ENCODE measurements around the gene TSGA10IP.
A peak's percentile ranks its signal among the peaks of the same experiment; 100 is the strongest.
"Not testable (repeated sequence)": the region's sequence is repeated elsewhere in the genome, so short reads cannot be mapped to it uniquely, and the experiment has no call there.

Gene TSGA10IP

GRCh38 chr11:65944767-65945166, 513 bp upstream of the TSGA10IP start:
- H2AFZ ChIP-seq (ENCODE audit: low read depth, low read length): no peak overlapping the region

GRCh38 chr11:65945941-65946558, 770 bp downstream of the TSGA10IP start:
- Histone ChIP-seq H3K9me3 (ENCODE audit: low read length) (no peaks in the 10 kb centered on the region), H3K4me3 (ENCODE audit: low read length) (peak overlapping the region; percentile 21), H2AFZ (ENCODE audit: low read depth, low read length) (no peak overlapping the region), H3K27me3 (ENCODE audit: insufficient read depth, low read length) (no peaks in the 10 kb centered on the region), H3K4me1 (ENCODE audit: insufficient read depth, low read length) (peaks cover 17% of the 10 kb centered on the region), H3K36me3 (ENCODE audit: insufficient read depth, low read length) (no peaks in the 10 kb centered on the region)

More at GRCh38 chr11:65944767-65945166, 513 bp upstream of the TSGA10IP start:
- H3K27me3 ChIP-seq (ENCODE audit: insufficient read depth, low read length): no peaks in the 10 kb centered on the region
- H3K4me3 ChIP-seq (ENCODE audit: low read length): no peak overlapping the region
- H3K9me3 ChIP-seq (ENCODE audit: low read length): no peaks in the 10 kb centered on the region
- peaks cover 17% of the 10 kb centered on the region for H3K4me1 ChIP-seq (ENCODE audit: insufficient read depth, low read length)
- no peaks in the 10 kb centered on the region for H3K36me3 ChIP-seq (ENCODE audit: insufficient read depth, low read length)

GRCh38 chr11:65946655-65947054, 1.4 kb downstream of the TSGA10IP start:
- Histone ChIP-seq H3K4me1 (ENCODE audit: insufficient read depth, low read length) (peaks cover 17% of the 10 kb centered on the region), H2AFZ (ENCODE audit: low read depth, low read length) (no peak overlapping the region), H3K9me3 (ENCODE audit: low read length) (no peaks in the 10 kb centered on the region), H3K4me3 (ENCODE audit: low read length) (no peak overlapping the region), H3K27me3 (ENCODE audit: insufficient read depth, low read length) (no peaks in the 10 kb centered on the region), H3K36me3 (ENCODE audit: insufficient read depth, low read length) (no peaks in the 10 kb centered on the region)

GRCh38 chr11:65947133-65947532, 1.9 kb downstream of the TSGA10IP start:
- no peaks in the 10 kb centered on the region for H3K36me3 ChIP-seq (ENCODE audit: insufficient read depth, low read length)
- H3K4me3 ChIP-seq (ENCODE audit: low read length): no peak overlapping the region
- H3K9me3 ChIP-seq (ENCODE audit: low read length): no peaks in the 10 kb centered on the region
- no peaks in the 10 kb centered on the region for H3K27me3 ChIP-seq (ENCODE audit: insufficient read depth, low read length)
- H3K4me1 ChIP-seq (ENCODE audit: insufficient read depth, low read length): peaks cover 17% of the 10 kb centered on the region
- H2AFZ ChIP-seq (ENCODE audit: low read depth, low read length): no peak overlapping the region

- H3K9me3 ChIP-seq (ENCODE audit: low read length): no peaks in the 10 kb centered on the region
- H3K4me1 ChIP-seq (ENCODE audit: insufficient read depth, low read length): peaks cover 17% of the 10 kb centered on the region
- H3K27me3 ChIP-seq (ENCODE audit: insufficient read depth, low read length): no peaks in the 10 kb centered on the region
- H3K4me3 ChIP-seq (ENCODE audit: low read length): no peak overlapping the region
- no peak overlapping the region for H2AFZ ChIP-seq (ENCODE audit: low read depth, low read length)
- no peaks in the 10 kb centered on the region for H3K36me3 ChIP-seq (ENCODE audit: insufficient read depth, low read length)
These were observed 2.4 kb downstream of the TSGA10IP start for GRCh38 chr11:65947603-65948125.

- H3K4me3 ChIP-seq (ENCODE audit: low read length); H3K9me3 ChIP-seq (ENCODE audit: low read length); H3K4me1 ChIP-seq (ENCODE audit: insufficient read depth, low read length); H3K27me3 ChIP-seq (ENCODE audit: insufficient read depth, low read length); H3K36me3 ChIP-seq (ENCODE audit: insufficient read depth, low read length); H2AFZ ChIP-seq (ENCODE audit: low read depth, low read length): not testable (repeated sequence)
These were observed 5.4 kb downstream of the TSGA10IP start for GRCh38 chr11:65950711-65951110.

GRCh38 chr11:65951641-65952040, 6.4 kb downstream of the TSGA10IP start:
- not testable (repeated sequence) for H3K27me3 ChIP-seq (ENCODE audit: insufficient read depth, low read length); H3K36me3 ChIP-seq (ENCODE audit: insufficient read depth, low read length); H3K9me3 ChIP-seq (ENCODE audit: low read length); H3K4me1 ChIP-seq (ENCODE audit: insufficient read depth, low read length); H2AFZ ChIP-seq (ENCODE audit: low read depth, low read length); H3K4me3 ChIP-seq (ENCODE audit: low read length)

GRCh38 chr11:65952052-65952521, 6.8 kb downstream of the TSGA10IP start:
- no peaks in the 10 kb centered on the region for H3K36me3 ChIP-seq (ENCODE audit: insufficient read depth, low read length)
- no peak overlapping the region for H3K4me3 ChIP-seq (ENCODE audit: low read length)
- H3K9me3 ChIP-seq (ENCODE audit: low read length): no peaks in the 10 kb centered on the region
- H3K27me3 ChIP-seq (ENCODE audit: insufficient read depth, low read length): no peaks in the 10 kb centered on the region
- no peak overlapping the region for H2AFZ ChIP-seq (ENCODE audit: low read depth, low read length)
- H3K4me1 ChIP-seq (ENCODE audit: insufficient read depth, low read length): no peaks in the 10 kb centered on the region

- no peaks in the 10 kb centered on the region for H3K36me3 ChIP-seq (ENCODE audit: insufficient read depth, low read length)
- no peak overlapping the region for H2AFZ ChIP-seq (ENCODE audit: low read depth, low read length)
- H3K4me1 ChIP-seq (ENCODE audit: insufficient read depth, low read length): no peaks in the 10 kb centered on the region
- H3K9me3 ChIP-seq (ENCODE audit: low read length): no peaks in the 10 kb centered on the region
- H3K4me3 ChIP-seq (ENCODE audit: low read length): no peak overlapping the region
- no peaks in the 10 kb centered on the region for H3K27me3 ChIP-seq (ENCODE audit: insufficient read depth, low read length)
These were observed 8.2 kb downstream of the TSGA10IP start for GRCh38 chr11:65953471-65953870.

- H3K9me3 ChIP-seq (ENCODE audit: low read length): no peaks in the 10 kb centered on the region
- no peaks in the 10 kb centered on the region for H3K27me3 ChIP-seq (ENCODE audit: insufficient read depth, low read length)
- H3K4me3 ChIP-seq (ENCODE audit: low read length): no peak overlapping the region
- no peaks in the 10 kb centered on the region for H3K36me3 ChIP-seq (ENCODE audit: insufficient read depth, low read length)
- no peaks in the 10 kb centered on the region for H3K4me1 ChIP-seq (ENCODE audit: insufficient read depth, low read length)
- no peak overlapping the region for H2AFZ ChIP-seq (ENCODE audit: low read depth, low read length)
These were observed 9.5 kb downstream of the TSGA10IP start for GRCh38 chr11:65954771-65955170.

GRCh38 chr11:65958291-65958690, 13.0 kb downstream of the TSGA10IP start:
- peaks cover 13% of the 10 kb centered on the region for H3K4me1 ChIP-seq (ENCODE audit: insufficient read depth, low read length)
- H3K4me3 ChIP-seq (ENCODE audit: low read length): no peak overlapping the region
- H3K9me3 ChIP-seq (ENCODE audit: low read length): no peaks in the 10 kb centered on the region
- H3K27me3 ChIP-seq (ENCODE audit: insufficient read depth, low read length): no peaks in the 10 kb centered on the region
- no peaks in the 10 kb centered on the region for H3K36me3 ChIP-seq (ENCODE audit: insufficient read depth, low read length)
- H2AFZ ChIP-seq (ENCODE audit: low read depth, low read length): no peak overlapping the region

- peaks cover 3% of the 10 kb centered on the region for H3K36me3 ChIP-seq (ENCODE audit: insufficient read depth, low read length)
- H3K4me1 ChIP-seq (ENCODE audit: insufficient read depth, low read length): peaks cover 13% of the 10 kb centered on the region
- H3K4me3 ChIP-seq (ENCODE audit: low read length): no peak overlapping the region
These were observed 13.6 kb downstream of the TSGA10IP start for GRCh38 chr11:65958774-65959420.

GRCh38 chr11:65960824-65961266, 15.6 kb downstream of the TSGA10IP start:
- H3K27me3 ChIP-seq (ENCODE audit: insufficient read depth, low read length): no peaks in the 10 kb centered on the region
- peaks cover 13% of the 10 kb centered on the region for H3K4me1 ChIP-seq (ENCODE audit: insufficient read depth, low read length)
- peak overlapping the region; percentile 62 for H3K4me3 ChIP-seq (ENCODE audit: low read length)
- no peaks in the 10 kb centered on the region for H3K9me3 ChIP-seq (ENCODE audit: low read length)
- H2AFZ ChIP-seq (ENCODE audit: low read depth, low read length): peak overlapping the region; percentile 6
- peaks cover 23% of the 10 kb centered on the region for H3K36me3 ChIP-seq (ENCODE audit: insufficient read depth, low read length)

More at GRCh38 chr11:65958774-65959420, 13.6 kb downstream of the TSGA10IP start:
- Histone ChIP-seq H3K9me3 (ENCODE audit: low read length) (no peaks in the 10 kb centered on the region), H3K27me3 (ENCODE audit: insufficient read depth, low read length) (no peaks in the 10 kb centered on the region), H2AFZ (ENCODE audit: low read depth, low read length) (no peak overlapping the region)
